IPS-18a (cell line): Measurements from ENCODE around the gene LRIG1.

Experiments used
- H3K27ac ChIP-seq: one replicate; pipeline ENCODE4 v1.5.1; 2013; ENCODE audit warnings: low read length
- H3K27me3 ChIP-seq: one replicate; pipeline ENCODE4 v1.6.1; 2013; ENCODE audit warnings: mild to moderate bottlenecking, low read length; ENCODE audit not compliant: control insufficient read depth, insufficient read depth
- H3K36me3 ChIP-seq: one replicate; pipeline ENCODE4 v1.6.1; 2013; ENCODE audit warnings: low read depth, low read length; ENCODE audit not compliant: control insufficient read depth
- H3K4me1 ChIP-seq: one replicate; pipeline ENCODE4 v1.6.1; 2013; ENCODE audit warnings: low read depth, low read length; ENCODE audit not compliant: control insufficient read depth
- H3K4me3 ChIP-seq: one replicate; pipeline ENCODE4 v1.5.1; 2013; ENCODE audit warnings: low read length
- H3K9ac ChIP-seq: one replicate; pipeline ENCODE4 v1.6.1; 2013; ENCODE audit warnings: mild to moderate bottlenecking, low read length, moderate library complexity
- H3K9me3 ChIP-seq: one replicate; pipeline ENCODE4 v1.6.1; 2013; ENCODE audit warnings: low read depth, low read length; ENCODE audit not compliant: control insufficient read depth

Gene LRIG1

GRCh38 chr3:66409771-66410754 lies 90.8 kb downstream of the LRIG1 start:
- H3K27me3 ChIP-seq: no peaks in the 10 kb centered on the region
- H3K4me1 ChIP-seq: peaks cover 13% of the 10 kb centered on the region
- no peaks in the 10 kb centered on the region for H3K9me3 ChIP-seq
- no peak overlapping the region for H3K9ac ChIP-seq
- H3K27ac ChIP-seq: no peak overlapping the region
- no peak overlapping the region for H3K4me3 ChIP-seq
- peaks cover 82% of the 10 kb centered on the region for H3K36me3 ChIP-seq

GRCh38 chr3:66407611-66408218 lies 93.1 kb downstream of the LRIG1 start:
- H3K27me3 ChIP-seq: no peaks in the 10 kb centered on the region
- H3K4me3 ChIP-seq: no peak overlapping the region
- H3K27ac ChIP-seq: no peak overlapping the region
- H3K4me1 ChIP-seq: peaks cover 13% of the 10 kb centered on the region
- H3K9ac ChIP-seq: no peak overlapping the region
- H3K9me3 ChIP-seq: no peaks in the 10 kb centered on the region
- peaks cover 86% of the 10 kb centered on the region for H3K36me3 ChIP-seq

GRCh38 chr3:66406831-66407610 lies 93.8 kb downstream of the LRIG1 start:
- H3K4me3 ChIP-seq: no peak overlapping the region
- H3K36me3 ChIP-seq: peaks cover 83% of the 10 kb centered on the region
- H3K4me1 ChIP-seq: peaks cover 16% of the 10 kb centered on the region
- no peaks in the 10 kb centered on the region for H3K9me3 ChIP-seq
- no peak overlapping the region for H3K9ac ChIP-seq
- H3K27me3 ChIP-seq: no peaks in the 10 kb centered on the region
- no peak overlapping the region for H3K27ac ChIP-seq

GRCh38 chr3:66406163-66406562 lies 94.7 kb downstream of the LRIG1 start:
- peaks cover 21% of the 10 kb centered on the region for H3K4me1 ChIP-seq

GRCh38 chr3:66405701-66406091 lies 95.1 kb downstream of the LRIG1 start:
- Histone ChIP-seq H3K4me1 (peaks cover 21% of the 10 kb centered on the region), H3K4me3 (no peak overlapping the region), H3K36me3 (peaks cover 79% of the 10 kb centered on the region), H3K27ac (no peak overlapping the region), H3K9me3 (no peaks in the 10 kb centered on the region), H3K9ac (no peak overlapping the region), H3K27me3 (no peaks in the 10 kb centered on the region)

More at GRCh38 chr3:66406163-66406562, 94.7 kb downstream of the LRIG1 start:
- no peak overlapping the region for H3K9ac ChIP-seq
- no peak overlapping the region for H3K4me3 ChIP-seq
- no peak overlapping the region for H3K27ac ChIP-seq
- peaks cover 83% of the 10 kb centered on the region for H3K36me3 ChIP-seq
- H3K27me3 ChIP-seq: no peaks in the 10 kb centered on the region
- no peaks in the 10 kb centered on the region for H3K9me3 ChIP-seq

- Histone ChIP-seq H3K9me3 (no peaks in the 10 kb centered on the region), H3K9ac (no peak overlapping the region), H3K36me3 (peaks cover 78% of the 10 kb centered on the region), H3K4me1 (peaks cover 21% of the 10 kb centered on the region), H3K27ac (no peak overlapping the region), H3K4me3 (no peak overlapping the region), H3K27me3 (no peaks in the 10 kb centered on the region)
These were observed 95.7 kb downstream of the LRIG1 start for GRCh38 chr3:66404903-66405700.

- Histone ChIP-seq H3K9me3 (no peaks in the 10 kb centered on the region), H3K36me3 (peaks cover 77% of the 10 kb centered on the region), H3K9ac (no peak overlapping the region), H3K27me3 (no peaks in the 10 kb centered on the region), H3K4me1 (peaks cover 21% of the 10 kb centered on the region), H3K4me3 (no peak overlapping the region), H3K27ac (no peak overlapping the region)
These were observed 96.6 kb downstream of the LRIG1 start for GRCh38 chr3:66404197-66404596.

- peaks cover 78% of the 10 kb centered on the region for H3K36me3 ChIP-seq
- peaks cover 15% of the 10 kb centered on the region for H3K4me1 ChIP-seq
- no peak overlapping the region for H3K9ac ChIP-seq
- H3K27me3 ChIP-seq: no peaks in the 10 kb centered on the region
- no peak overlapping the region for H3K27ac ChIP-seq
- no peaks in the 10 kb centered on the region for H3K9me3 ChIP-seq
- no peak overlapping the region for H3K4me3 ChIP-seq
These were observed 97.4 kb downstream of the LRIG1 start for GRCh38 chr3:66403323-66403990.

GRCh38 chr3:66402596-66403290 lies 98.1 kb downstream of the LRIG1 start:
- peaks cover 83% of the 10 kb centered on the region for H3K36me3 ChIP-seq

More at GRCh38 chr3:66402596-66403290, 98.1 kb downstream of the LRIG1 start:
- Histone ChIP-seq H3K27me3 (no peaks in the 10 kb centered on the region), H3K9me3 (no peaks in the 10 kb centered on the region), H3K27ac (no peak overlapping the region), H3K4me3 (no peak overlapping the region), H3K9ac (no peak overlapping the region), H3K4me1 (peaks cover 9% of the 10 kb centered on the region)
